Measurements from ENCODE around the gene MAEA. TPM values are rescaled to one million over a fixed set of nuclear protein-coding genes. Genes with fewer than 3 reads are reported as not detected.

The MAEA gene
- total RNA-seq, 1 donor from 2014 or later = 46.8 TPM

Other genes with a start within 250 kb of the MAEA start
- 4.2 TPM for gene RNF212, start 176.3 kb upstream of the MAEA start, total RNA-seq
- 27.3 TPM for gene SPON2, start 117.3 kb upstream of the MAEA start, total RNA-seq
- gene CTBP1, start 40.8 kb upstream of the MAEA start, total RNA-seq = 147 TPM
- gene UVSSA, start 57.3 kb downstream of the MAEA start, total RNA-seq = 19.0 TPM
- gene NKX1-1, start 116.6 kb downstream of the MAEA start, total RNA-seq = not detected